ENCODE measurements around the gene DENND2A. TPM values are rescaled to one million over a fixed set of nuclear protein-coding genes. Genes with fewer than 3 reads are reported as not detected.

The DENND2A gene
- total RNA-seq, 1 donor from 2014 or later: 32.3 TPM

DNA sequence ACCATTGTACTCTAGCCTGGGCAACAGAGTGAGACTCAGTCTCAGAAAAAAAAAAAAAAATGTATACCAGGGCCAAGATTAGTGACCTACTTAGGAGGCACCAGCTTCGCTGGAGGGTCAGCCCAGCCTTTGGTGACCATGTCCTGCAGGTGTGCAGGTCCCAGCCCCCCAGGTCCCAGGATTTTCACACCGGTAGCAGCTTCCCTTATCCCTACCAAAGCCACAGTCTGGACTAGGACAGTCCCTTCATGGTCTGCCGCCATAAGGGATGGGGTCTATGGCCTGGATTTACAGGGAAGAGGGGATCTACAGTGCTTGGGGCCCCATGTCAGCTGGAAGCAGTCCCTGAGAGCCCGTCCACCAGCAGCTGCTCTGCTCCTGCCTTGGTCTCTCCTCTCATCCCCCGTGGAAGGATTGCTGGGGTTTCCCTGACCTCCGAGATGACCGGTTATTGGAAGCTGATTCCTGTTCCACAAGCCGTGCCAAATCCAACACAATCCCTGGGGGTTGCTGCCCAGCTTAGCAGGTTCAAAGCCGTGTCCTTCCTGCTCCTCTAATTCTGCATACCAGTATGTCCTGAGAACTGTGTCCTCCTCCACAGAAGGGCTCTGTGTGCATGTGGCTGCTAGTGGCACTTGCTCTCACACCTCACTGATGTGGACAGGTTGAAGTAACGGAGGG is 44.9 kb upstream of the DENND2A start:
- no peaks in the 10 kb centered on the region for H3K27me3 Mint-ChIP-seq (ENCODE audit: low read depth)
- no peak for DNase-seq (ENCODE audit: low spot score in 2 of 2, unreplicated experiment in 2 of 2)
- H3K4me1 Mint-ChIP-seq: no peaks in the 10 kb centered on the region
- no peak overlapping the region for H3K27ac Mint-ChIP-seq
- H3K36me3 Mint-ChIP-seq: peaks cover 33% of the 10 kb centered on the region
- no peak overlapping the region for H3K4me3 Mint-ChIP-seq
- H3K9me3 Mint-ChIP-seq: no peaks in the 10 kb centered on the region
- TF ChIP-seq, protein P1, sequence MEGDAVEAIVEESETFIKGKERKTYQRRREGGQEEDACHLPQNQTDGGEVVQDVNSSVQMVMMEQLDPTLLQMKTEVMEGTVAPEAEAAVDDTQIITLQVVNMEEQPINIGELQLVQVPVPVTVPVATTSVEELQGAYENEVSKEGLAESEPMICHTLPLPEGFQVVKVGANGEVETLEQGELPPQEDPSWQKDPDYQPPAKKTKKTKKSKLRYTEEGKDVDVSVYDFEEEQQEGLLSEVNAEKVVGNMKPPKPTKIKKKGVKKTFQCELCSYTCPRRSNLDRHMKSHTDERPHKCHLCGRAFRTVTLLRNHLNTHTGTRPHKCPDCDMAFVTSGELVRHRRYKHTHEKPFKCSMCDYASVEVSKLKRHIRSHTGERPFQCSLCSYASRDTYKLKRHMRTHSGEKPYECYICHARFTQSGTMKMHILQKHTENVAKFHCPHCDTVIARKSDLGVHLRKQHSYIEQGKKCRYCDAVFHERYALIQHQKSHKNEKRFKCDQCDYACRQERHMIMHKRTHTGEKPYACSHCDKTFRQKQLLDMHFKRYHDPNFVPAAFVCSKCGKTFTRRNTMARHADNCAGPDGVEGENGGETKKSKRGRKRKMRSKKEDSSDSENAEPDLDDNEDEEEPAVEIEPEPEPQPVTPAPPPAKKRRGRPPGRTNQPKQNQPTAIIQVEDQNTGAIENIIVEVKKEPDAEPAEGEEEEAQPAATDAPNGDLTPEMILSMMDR (IDR thresholded peaks at IDR 0.05; ENCODE audit: unreplicated experiment): no peak

DNA sequence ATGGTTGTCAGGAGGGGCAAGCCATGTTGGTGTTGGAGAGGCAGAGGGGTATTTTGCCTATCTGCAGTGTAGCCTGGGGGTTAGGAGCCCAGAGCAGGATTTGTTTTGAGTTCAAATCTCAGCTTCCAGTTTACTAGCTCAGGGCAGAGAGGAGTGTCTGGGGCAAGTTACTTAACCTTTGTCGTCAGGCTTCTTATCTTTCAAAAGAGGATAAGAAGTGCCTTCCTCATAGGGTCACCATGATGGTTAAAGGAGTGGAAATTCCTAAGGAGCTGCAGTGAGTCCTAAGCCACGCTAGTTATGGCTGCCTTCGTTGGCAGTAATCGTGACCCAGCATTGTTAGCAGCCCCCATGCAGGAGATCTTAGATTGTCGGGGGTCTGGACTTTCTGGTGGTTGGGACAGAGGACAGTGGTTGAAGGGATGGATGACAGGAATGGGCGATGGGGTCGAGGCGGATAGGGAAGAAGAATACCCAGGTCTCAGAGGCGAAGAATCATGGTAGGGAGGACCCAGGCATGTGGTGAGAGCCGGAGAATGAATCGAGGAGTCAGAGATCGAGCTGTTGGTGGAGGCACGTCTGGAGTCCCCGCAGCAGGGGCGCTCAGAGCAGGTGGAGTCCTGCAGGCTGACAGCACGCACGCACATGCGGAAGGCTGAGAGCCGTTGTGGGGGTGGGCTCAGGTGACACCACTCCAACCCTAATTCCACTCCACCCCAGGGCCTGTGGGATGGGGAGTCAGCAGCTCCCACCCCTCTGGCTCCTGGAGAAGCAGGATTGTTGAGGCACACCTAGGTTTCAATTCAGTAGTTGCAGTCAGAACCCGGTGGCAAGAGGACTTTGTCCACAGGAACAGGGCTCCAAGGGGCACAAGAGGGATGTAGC is 43.7 kb upstream of the DENND2A start:
- Mint-ChIP-seq H3K9me3 (no peaks in the 10 kb centered on the region), H3K27ac (no peak overlapping the region), H3K4me1 (no peaks in the 10 kb centered on the region), H3K36me3 (peaks cover 40% of the 10 kb centered on the region), H3K4me3 (no peak overlapping the region), H3K27me3 (ENCODE audit: low read depth) (no peaks in the 10 kb centered on the region)
- peak in 1 of 2 experiments; percentile 35 for DNase-seq (ENCODE audit: low spot score in 2 of 2, unreplicated experiment in 2 of 2)
- TF ChIP-seq, protein P1 (IDR thresholded peaks at IDR 0.05; ENCODE audit: unreplicated experiment): no peak

DNA sequence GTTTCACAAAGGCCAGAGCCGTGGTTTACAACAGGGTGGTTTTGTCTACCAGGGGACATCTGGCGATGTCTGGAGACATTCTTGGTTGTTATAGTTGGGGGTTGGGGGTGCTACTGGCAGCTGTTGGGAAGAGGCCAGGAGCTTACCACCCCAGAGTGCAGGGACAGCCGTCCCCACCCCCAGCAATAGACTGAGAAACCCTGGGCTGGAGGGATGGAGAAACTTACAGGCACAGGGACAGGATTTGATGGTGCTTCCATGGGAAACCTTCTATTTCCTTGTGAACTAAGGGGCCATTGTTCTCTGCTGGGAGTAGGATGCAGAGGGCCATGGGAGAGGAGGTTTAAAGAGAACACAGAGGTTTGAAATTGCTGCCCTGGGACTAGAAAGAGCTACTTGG is 43.0 kb upstream of the DENND2A start:
- DNase-seq (ENCODE audit: low spot score in 2 of 2, unreplicated experiment in 2 of 2): no peak
- H3K36me3 Mint-ChIP-seq: peaks cover 45% of the 10 kb centered on the region
- TF ChIP-seq, protein P1 (IDR thresholded peaks at IDR 0.05; ENCODE audit: unreplicated experiment): no peak
- H3K27ac Mint-ChIP-seq: no peak overlapping the region
- no peaks in the 10 kb centered on the region for H3K27me3 Mint-ChIP-seq (ENCODE audit: low read depth)
- H3K9me3 Mint-ChIP-seq: no peaks in the 10 kb centered on the region
- H3K4me1 Mint-ChIP-seq: no peaks in the 10 kb centered on the region
- no peak overlapping the region for H3K4me3 Mint-ChIP-seq

DNA sequence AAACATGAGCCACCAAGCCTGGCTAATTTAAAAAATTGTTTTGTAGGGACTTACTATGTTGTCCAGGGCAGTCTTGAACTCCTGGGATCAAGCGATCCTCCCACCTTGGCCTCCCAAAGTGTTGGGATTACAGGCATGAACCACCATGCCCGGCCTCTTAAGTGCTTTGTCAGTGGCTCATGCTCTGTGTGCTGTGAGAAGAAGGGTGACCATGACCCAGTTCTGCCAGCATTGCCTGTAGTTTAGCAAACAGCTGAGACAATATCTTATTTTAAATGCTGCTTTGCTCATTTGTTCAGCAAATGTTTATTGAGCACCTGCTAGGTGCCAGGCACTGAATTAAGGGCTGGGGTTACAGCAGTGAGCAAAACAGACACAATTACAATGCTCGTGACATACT is 41.2 kb upstream of the DENND2A start:
- Mint-ChIP-seq H3K4me1 (no peaks in the 10 kb centered on the region), H3K9me3 (no peaks in the 10 kb centered on the region), H3K36me3 (peaks cover 50% of the 10 kb centered on the region), H3K4me3 (no peak overlapping the region), H3K27ac (no peak overlapping the region), H3K27me3 (ENCODE audit: low read depth) (no peaks in the 10 kb centered on the region)
- no peak for DNase-seq (ENCODE audit: low spot score in 2 of 2, unreplicated experiment in 2 of 2)
- TF ChIP-seq, protein P1 (IDR thresholded peaks at IDR 0.05; ENCODE audit: unreplicated experiment): no peak

DNA sequence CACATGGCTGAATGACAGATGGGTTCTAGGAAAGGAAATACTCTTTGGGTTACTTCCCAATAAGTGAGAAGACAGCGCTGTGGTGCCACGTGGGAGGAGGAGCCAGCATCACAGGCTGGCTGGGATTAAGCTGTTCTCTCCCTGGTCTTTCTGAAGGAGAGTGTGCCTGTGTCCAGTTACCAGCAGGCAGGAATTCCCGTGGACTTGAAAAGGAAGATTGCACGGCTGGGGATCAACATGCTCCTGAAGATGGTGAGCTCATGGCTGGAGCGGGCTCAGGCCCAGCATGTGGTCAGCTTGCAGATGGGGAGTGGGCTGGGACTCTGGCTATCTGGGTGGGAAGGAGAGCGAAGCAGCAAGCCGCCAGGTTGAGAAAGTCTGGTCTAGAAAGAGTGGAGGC is 40.3 kb upstream of the DENND2A start:
- TF ChIP-seq, protein P1 (IDR thresholded peaks at IDR 0.05; ENCODE audit: unreplicated experiment): no peak
- peaks cover 48% of the 10 kb centered on the region for H3K36me3 Mint-ChIP-seq
- H3K4me1 Mint-ChIP-seq: no peaks in the 10 kb centered on the region
- H3K4me3 Mint-ChIP-seq: no peak overlapping the region
- H3K9me3 Mint-ChIP-seq: no peaks in the 10 kb centered on the region
- no peak overlapping the region for H3K27ac Mint-ChIP-seq
- DNase-seq (ENCODE audit: low spot score in 2 of 2, unreplicated experiment in 2 of 2): no peak
- no peaks in the 10 kb centered on the region for H3K27me3 Mint-ChIP-seq (ENCODE audit: low read depth)

Measured in mesothelial cell of epicardium (in vitro differentiated cells).